ENCODE data around the gene ADGRG1.

The ADGRG1 gene

DNA sequence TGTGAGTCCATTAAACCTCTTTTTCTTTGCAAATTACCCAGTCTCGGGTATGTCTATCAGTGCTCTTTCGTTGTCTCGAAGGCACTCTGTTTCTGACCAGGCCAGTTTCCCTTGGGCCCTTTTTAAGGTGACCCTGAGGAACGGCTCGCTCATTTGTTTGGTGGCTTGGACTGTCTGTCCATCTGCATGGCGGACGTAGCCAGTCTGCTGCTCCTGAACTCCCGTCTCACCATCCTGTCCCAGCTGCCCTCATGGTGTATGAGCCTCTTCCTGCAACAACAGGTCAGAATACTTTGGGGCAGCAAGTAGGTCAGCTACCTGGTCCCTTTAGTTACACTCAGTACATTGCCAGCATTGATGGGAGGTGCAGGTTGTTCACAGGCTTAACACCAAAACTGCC is 85.2 kb downstream of the ADGRG1 start (continued):
- TF ChIP-seq ZNF174 (tag by site-specific recombination; IDR thresholded peaks at IDR 0.05) (no peak), ZNF132 (tag by site-specific recombination; IDR thresholded peaks at IDR 0.05; ENCODE audit: borderline replicate concordance) (no peak)

DNA sequence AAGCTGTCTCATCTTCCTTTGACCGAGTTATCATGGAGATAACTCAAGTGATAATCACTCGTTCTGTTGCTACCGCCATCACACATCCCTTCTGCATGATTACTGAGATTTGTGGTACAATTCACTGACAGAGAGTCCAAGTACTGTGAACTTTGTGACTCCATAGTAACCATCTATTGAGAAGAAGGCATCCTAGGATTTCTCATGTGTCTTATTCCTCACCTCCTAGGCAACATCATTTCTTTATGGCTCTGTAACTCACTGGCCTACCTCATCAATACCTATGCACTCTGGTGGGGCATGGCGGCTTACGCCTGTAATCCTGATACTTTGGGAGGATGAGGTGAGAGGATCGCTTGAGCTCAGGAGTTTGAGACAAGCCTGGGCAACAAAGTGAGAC is 85.6 kb downstream of the ADGRG1 start:
- no peak for TF ChIP-seq YY1 (tag by site-specific recombination; IDR thresholded peaks at IDR 0.05)
- TF ChIP-seq, protein P1, sequence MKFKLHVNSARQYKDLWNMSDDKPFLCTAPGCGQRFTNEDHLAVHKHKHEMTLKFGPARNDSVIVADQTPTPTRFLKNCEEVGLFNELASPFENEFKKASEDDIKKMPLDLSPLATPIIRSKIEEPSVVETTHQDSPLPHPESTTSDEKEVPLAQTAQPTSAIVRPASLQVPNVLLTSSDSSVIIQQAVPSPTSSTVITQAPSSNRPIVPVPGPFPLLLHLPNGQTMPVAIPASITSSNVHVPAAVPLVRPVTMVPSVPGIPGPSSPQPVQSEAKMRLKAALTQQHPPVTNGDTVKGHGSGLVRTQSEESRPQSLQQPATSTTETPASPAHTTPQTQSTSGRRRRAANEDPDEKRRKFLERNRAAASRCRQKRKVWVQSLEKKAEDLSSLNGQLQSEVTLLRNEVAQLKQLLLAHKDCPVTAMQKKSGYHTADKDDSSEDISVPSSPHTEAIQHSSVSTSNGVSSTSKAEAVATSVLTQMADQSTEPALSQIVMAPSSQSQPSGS (tag by site-specific recombination; IDR thresholded peaks at IDR 0.05; ENCODE audit: low read depth) = no peak
- TF ChIP-seq ZNF664 (tag by site-specific recombination; IDR thresholded peaks at IDR 0.05) = no peak
- TF ChIP-seq ZBTB17 (tag by site-specific recombination; IDR thresholded peaks at IDR 0.05) = no peak
- no peak for TF ChIP-seq OVOL3 (tag by site-specific recombination; IDR thresholded peaks at IDR 0.05)
- TF ChIP-seq ZNF221 (tag by site-specific recombination; IDR thresholded peaks at IDR 0.05; ENCODE audit: borderline replicate concordance) = no peak
- no peak for TF ChIP-seq KLF1 (tag by site-specific recombination; IDR thresholded peaks at IDR 0.05)
- TF ChIP-seq, protein P2, sequence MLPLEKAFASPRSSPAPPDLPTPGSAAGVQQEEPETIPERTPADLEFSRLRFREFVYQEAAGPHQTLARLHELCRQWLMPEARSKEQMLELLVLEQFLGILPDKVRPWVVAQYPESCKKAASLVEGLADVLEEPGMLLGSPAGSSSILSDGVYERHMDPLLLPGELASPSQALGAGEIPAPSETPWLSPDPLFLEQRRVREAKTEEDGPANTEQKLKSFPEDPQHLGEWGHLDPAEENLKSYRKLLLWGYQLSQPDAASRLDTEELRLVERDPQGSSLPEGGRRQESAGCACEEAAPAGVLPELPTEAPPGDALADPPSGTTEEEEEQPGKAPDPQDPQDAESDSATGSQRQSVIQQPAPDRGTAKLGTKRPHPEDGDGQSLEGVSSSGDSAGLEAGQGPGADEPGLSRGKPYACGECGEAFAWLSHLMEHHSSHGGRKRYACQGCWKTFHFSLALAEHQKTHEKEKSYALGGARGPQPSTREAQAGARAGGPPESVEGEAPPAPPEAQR (tag by site-specific recombination; IDR thresholded peaks at IDR 0.05) = no peak
- no peak for TF ChIP-seq ZFP37 (tag by site-specific recombination; IDR thresholded peaks at IDR 0.05)
- no peak for TF ChIP-seq ZNF10 (tag by site-specific recombination; IDR thresholded peaks at IDR 0.05)
- TF ChIP-seq ZSCAN23 (tag by site-specific recombination; IDR thresholded peaks at IDR 0.05) = no peak
- no peak for TF ChIP-seq SALL2 (tag by site-specific recombination; IDR thresholded peaks at IDR 0.05; ENCODE audit: borderline replicate concordance)
- TF ChIP-seq ZNF2 (tag by site-specific recombination; IDR thresholded peaks at IDR 0.05) = no peak
- TF ChIP-seq, protein P3, sequence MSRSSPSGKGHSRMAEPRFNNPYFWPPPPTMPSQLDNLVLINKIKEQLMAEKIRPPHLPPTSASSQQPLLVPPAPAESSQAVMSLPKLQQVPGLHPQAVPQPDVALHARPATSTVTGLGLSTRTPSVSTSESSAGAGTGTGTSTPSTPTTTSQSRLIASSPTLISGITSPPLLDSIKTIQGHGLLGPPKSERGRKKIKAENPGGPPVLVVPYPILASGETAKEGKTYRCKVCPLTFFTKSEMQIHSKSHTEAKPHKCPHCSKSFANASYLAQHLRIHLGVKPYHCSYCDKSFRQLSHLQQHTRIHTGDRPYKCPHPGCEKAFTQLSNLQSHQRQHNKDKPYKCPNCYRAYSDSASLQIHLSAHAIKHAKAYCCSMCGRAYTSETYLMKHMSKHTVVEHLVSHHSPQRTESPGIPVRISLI (tag by site-specific recombination; IDR thresholded peaks at IDR 0.05) = no peak
- TF ChIP-seq, protein P4, sequence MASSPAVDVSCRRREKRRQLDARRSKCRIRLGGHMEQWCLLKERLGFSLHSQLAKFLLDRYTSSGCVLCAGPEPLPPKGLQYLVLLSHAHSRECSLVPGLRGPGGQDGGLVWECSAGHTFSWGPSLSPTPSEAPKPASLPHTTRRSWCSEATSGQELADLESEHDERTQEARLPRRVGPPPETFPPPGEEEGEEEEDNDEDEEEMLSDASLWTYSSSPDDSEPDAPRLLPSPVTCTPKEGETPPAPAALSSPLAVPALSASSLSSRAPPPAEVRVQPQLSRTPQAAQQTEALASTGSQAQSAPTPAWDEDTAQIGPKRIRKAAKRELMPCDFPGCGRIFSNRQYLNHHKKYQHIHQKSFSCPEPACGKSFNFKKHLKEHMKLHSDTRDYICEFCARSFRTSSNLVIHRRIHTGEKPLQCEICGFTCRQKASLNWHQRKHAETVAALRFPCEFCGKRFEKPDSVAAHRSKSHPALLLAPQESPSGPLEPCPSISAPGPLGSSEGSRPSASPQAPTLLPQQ (tag by site-specific recombination; IDR thresholded peaks at IDR 0.05) = no peak
- no peak for TF ChIP-seq ZNF211 (tag by site-specific recombination; IDR thresholded peaks at IDR 0.05; ENCODE audit: low read depth)
- TF ChIP-seq ZNF843 (tag by site-specific recombination; IDR thresholded peaks at IDR 0.05) = no peak
- TF ChIP-seq ZNF169 (tag by site-specific recombination; IDR thresholded peaks at IDR 0.05) = no peak
- no peak for TF ChIP-seq KLF10 (tag by site-specific recombination; IDR thresholded peaks at IDR 0.05)
- TF ChIP-seq ZNF629 (tag by site-specific recombination; IDR thresholded peaks at IDR 0.05) = no peak
- no peaks in the 10 kb centered on the region for H3K36me3 ChIP-seq (ENCODE audit: control insufficient read depth in 2 of 2, insufficient read depth in 1 of 2, low read length in 2 of 2)
- no peak overlapping the region for H3K27ac ChIP-seq (ENCODE audit: extremely low read depth, low read depth, low read length)
- CTCF ChIA-PET = no interaction called here
- POLR2A ChIA-PET = interaction anchor here (0.6 kb wide), 2 partner anchors 171 to 424 kb away, joined by 4 to 7 read pairs; no protein-coding TSS in a partner anchor
- no peak overlapping the region for H3K4me3 ChIP-seq (ENCODE audit: low read depth, low read length)
- H3K9me3 ChIP-seq (ENCODE audit: control insufficient read depth, insufficient read depth, low read depth, low read length) = no peaks in the 10 kb centered on the region
- H3K4me1 ChIP-seq (ENCODE audit: control insufficient read depth, insufficient read depth, low read length) = no peaks in the 10 kb centered on the region
